ENCODE data around the gene CAMKK2.

DNA sequence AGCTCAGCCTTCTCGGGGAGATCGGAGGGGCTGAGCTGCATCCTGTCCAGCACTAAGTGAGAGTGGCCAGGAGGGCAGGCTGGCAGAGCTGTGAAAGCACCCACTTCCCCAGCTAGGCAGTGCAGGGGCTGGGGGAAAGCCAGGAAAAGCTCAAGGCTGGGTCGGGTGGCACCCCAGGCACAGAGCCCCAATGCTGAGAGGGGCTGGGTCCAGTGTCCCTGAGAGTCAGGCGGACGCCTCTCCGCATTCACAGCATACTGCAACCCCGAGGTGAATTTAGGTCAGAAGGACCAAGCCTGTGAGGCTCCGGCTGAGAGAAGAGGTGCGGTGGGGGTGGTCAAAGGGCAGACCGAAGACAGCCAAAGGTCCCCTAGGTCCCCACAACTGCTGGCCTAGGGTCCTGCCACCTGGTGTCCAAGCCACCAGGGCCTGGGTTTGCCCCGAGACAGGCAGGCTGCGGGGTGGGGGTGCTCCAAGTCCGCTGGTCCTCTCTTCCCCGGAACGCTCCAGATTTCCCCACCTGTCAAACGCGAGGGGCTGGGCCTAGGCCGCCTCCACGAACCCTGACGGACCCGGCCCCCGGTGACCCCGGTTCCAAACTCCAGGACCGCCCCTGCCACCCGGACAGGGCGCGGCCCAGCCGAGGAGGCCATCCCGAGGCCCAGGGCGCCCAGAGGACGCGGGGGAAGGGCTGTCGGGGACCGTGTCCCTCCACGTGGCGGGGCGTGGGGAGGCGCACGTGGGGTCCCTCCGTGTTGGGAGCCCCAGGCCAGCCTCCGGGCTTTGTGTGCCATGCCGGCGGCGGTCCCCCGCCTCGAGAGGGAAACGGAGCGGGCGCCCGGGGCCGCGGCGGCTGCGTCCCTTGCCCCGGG is 527 bp downstream of the CAMKK2 start:
- TF ChIP-seq, protein P1, sequence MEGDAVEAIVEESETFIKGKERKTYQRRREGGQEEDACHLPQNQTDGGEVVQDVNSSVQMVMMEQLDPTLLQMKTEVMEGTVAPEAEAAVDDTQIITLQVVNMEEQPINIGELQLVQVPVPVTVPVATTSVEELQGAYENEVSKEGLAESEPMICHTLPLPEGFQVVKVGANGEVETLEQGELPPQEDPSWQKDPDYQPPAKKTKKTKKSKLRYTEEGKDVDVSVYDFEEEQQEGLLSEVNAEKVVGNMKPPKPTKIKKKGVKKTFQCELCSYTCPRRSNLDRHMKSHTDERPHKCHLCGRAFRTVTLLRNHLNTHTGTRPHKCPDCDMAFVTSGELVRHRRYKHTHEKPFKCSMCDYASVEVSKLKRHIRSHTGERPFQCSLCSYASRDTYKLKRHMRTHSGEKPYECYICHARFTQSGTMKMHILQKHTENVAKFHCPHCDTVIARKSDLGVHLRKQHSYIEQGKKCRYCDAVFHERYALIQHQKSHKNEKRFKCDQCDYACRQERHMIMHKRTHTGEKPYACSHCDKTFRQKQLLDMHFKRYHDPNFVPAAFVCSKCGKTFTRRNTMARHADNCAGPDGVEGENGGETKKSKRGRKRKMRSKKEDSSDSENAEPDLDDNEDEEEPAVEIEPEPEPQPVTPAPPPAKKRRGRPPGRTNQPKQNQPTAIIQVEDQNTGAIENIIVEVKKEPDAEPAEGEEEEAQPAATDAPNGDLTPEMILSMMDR (IDR thresholded peaks at IDR 0.05): no peak
- no peak for TF ChIP-seq POLR2A (IDR thresholded peaks at IDR 0.05)

All from thyroid gland (tissue), 4 donors.